Stimulated activated CD8-positive, alpha-beta memory T cell treated with anti-CD3 and anti-CD28 coated beads, Interleukin-15, amount 100 ng/mL, for 48 hours (primary cell): ENCODE data around the gene CWH43.
"Not testable (repeated sequence)": the region's sequence is repeated elsewhere in the genome, so short reads cannot be mapped to it uniquely, and the experiment has no call there.

ENCODE experiments used
- DNase-seq, 2 donors: peaks; one replicate each; pipeline ENCODE4 v3.0.0-alpha.2; 2020; ENCODE audit warnings: low read depth in 2 of 2

CWH43 gene

DNA sequence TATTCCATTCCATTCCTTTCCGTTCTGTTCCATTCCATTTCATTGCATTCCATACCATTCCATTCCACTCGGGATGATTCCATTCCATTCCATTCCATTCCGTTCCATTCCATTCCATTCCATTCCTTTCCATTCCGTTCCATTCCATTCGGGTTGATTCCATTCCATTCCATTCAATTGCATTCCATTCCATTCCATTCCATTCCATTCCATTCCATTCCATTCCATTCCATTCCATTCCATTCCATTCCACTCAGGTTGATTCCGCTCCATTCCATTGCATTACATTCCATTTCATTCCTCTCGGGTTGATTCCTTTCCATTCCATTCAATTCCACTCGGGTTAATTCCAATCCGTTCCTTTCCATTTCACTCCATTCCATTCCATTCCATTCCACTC is 111.0 kb downstream of the CWH43 start:
- DNase-seq, result not testable (repeated sequence)

- not testable (repeated sequence) for DNase-seq
Observed at GRCh38 chr4:49097505-49097904, 111.4 kb downstream of the CWH43 start.

DNA sequence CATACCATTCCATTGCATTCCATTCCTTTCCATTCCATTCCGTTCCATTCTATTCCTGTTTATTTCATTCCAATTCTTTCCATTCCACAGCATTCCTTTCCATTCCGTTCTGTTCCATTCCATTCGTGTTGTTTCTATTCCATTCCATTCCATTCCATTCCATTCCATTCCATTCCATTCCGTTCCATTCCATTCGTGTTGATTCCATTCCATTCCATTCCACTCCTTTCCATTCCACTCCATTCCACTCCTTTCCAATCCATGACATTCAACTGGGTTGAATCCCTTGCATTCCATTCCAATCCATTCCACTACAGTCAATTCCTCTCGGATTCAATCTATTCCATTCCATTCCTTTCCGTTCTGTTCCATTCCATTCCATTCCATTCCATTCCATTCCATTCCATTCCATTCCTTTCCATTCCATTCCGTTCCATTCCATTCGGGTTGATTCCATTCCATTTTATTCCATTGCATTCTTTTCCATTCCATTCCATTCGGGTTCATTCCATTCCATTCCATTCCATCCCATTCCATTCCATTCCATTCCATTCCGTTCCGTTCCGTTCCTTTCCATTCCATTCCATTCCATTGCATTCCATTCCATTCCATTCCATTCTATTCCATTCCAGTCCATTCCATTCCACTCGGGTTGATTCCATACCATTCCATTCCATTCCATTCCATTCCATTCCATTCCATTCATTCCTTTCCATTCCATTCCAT is 112.1 kb downstream of the CWH43 start:
- not testable (repeated sequence) for DNase-seq

DNA sequence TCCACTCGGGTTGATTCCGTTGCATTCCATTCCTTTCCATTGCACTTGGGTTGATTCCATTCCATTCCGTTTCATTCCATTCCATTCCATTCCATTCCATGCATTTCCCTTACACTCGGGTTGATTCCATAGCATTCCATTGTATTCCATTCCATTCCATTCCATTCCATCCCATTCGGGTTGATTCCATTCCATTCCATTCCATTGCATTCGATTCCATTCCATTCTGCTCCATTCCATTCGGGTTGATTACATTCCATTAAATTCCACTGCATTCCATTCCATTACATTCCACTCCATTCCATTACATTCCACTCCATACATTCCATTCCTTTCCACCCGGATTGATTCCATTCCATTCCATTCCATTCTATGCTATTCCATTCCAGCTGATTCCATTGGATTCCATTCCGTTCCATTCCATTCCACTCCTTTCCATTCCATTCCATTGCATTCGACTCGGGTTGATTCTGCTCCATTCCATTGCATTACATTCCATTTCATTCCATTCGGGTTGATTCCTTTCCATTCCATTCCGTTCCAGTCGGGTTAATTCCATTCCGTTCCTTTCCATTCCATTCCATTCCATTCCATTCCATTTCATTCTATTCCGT is 113.9 kb downstream of the CWH43 start:
- not testable (repeated sequence) for DNase-seq

DNA sequence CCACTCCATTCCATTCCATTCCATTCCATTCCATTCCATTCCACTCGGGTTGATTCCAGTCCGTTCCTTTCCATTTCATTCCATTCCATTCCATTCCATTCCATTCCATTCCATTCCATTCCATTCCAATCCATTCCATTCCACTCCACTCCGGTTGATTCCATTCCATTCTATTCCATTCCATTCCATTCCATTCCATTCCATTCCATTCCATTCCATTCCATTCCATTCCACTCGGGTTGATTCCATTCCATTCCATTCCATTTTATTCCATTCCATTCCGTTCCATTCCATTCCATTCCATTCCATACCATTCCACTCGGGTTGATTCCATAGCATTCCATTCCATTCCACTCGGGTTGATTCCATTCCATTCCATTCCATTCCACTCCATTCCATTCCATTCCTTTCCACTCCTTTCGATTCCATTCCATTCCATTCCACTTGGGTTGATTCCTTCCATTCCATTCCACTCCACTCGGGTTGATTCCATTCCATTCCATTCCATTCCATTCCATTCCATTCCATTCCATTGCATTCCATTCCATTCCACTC is 116.3 kb downstream of the CWH43 start:
- DNase-seq, result not testable (repeated sequence)

DNA sequence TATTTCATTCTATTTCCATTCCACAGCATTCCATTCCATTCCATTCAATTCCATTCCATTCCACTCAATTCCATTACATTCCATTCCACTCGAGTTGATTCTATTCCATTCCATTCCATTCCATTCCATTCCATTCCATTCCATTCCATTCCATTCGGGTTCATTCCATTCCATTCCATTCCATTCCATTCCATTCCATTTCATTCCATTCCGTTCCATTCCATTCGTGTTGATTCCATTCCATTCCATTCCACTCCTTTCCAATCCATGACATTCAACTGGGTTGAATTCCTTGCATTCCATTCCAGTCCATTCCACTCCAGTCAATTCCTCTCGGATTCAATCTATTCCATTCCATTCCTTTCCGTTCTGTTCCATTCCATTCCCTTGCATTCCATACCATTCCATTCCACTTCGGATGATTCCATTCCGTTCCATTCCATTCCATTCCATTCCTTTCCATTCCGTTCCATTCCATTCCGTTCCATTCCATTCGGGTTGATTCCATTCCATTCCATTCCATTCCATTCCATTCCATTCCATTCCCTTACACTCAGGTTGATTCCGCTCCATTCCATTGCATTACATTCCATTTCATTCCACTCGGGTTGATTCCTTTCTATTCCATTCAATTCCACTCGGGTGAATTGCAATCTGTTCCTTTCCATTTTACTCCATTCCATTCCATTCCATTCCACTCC is 117.5 kb downstream of the CWH43 start:
- DNase-seq, result not testable (repeated sequence)

GRCh38 chr4:49104231-49104930 is 118.3 kb downstream of the CWH43 start:
- not testable (repeated sequence) for DNase-seq

- not testable (repeated sequence) for DNase-seq
Observed at GRCh38 chr4:49105248-49105904, 119.3 kb downstream of the CWH43 start.

- not testable (repeated sequence) for DNase-seq
Observed at GRCh38 chr4:49107262-49107661, 121.2 kb downstream of the CWH43 start.

DNA sequence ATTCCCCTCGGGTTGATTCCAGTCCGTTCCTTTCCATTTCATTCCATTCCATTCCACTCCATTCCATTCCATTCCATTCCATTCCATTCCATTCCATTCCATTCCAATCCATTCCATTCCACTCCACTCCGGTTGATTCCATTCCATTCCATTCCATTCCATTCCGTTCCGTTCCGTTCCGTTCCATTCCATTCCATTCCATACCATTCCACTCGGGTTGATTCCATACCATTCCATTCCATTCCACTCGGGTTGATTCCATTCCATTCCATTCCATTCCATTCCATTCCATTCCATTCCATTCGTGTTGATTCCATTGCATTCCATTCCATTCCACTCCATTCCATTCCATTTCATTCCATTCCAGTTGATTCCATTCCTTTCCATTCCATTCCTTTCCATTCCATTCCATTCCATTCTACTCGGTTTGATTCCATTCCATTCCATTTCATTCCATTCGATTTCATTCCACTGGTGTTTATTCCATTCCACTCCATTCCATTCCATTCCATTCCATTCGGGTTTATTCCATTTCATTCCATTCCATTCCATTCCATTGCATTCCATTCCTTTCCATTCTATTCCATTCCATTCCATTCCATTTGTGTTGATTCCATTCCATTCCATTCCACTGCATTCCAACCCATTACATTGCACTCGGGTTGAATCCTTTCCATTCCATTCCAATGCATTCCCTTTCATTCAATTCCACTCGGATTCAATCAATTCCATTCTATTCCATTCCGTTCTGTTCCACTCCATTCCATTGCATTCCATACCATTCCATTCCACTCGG is 122.3 kb downstream of the CWH43 start:
- DNase-seq, result not testable (repeated sequence)

- DNase-seq, result not testable (repeated sequence)
Observed at GRCh38 chr4:49109567-49110166, 123.6 kb downstream of the CWH43 start.

DNA sequence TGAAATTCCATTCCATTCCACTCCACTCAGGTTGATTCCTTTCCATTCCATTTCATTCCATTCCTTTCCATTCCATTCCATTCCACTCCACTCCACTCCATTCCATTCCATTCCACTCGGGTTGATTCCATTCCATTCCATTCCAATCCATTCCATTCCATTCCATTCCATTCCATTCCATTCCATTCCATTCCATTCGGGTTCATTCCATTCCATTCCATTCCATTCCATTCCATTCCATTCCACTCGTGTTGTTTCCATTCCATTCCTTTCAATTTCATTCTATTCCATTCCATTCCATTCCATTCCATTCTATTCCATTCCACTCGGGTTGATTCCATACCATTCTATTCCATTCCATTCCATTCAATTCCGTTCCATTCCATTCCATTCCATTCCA is 124.5 kb downstream of the CWH43 start:
- DNase-seq, result not testable (repeated sequence)
